H9 (cell line): ENCODE data around the gene PIGW. TPM values are rescaled to one million over a fixed set of nuclear protein-coding genes. Genes with fewer than 3 reads are reported as not detected.
A peak's percentile ranks its signal among the peaks of the same experiment; 100 is the strongest.

Experiments
- DNase-seq: peaks from one replicate; pipeline ENCODE4 v3.0.0-alpha.2; 2017
- H2AFZ ChIP-seq: one replicate; pipeline ENCODE4 v1.6.1; 2013; ENCODE audit warnings: mild to moderate bottlenecking, low read length, control low read depth, moderate library complexity
- H2AK5ac ChIP-seq: 2 replicates; pipeline ENCODE4 v1.6.1; 2013; ENCODE audit warnings: low read length, control low read depth, mixed read lengths; ENCODE audit not compliant: insufficient read length
- H2BK120ac ChIP-seq: one replicate; pipeline ENCODE4 v1.6.1; 2013; ENCODE audit warnings: low read depth, mild to moderate bottlenecking, low read length, control low read depth, inconsistent platforms; ENCODE audit not compliant: poor library complexity, severe bottlenecking
- H2BK12ac ChIP-seq: 2 replicates; pipeline ENCODE4 v1.6.1; 2013; ENCODE audit warnings: low read length, control low read depth, mixed read lengths, low read depth; ENCODE audit not compliant: insufficient read length
- H2BK15ac ChIP-seq: 2 replicates; pipeline ENCODE4 v1.6.1; 2013; ENCODE audit warnings: low read depth, low read length, control low read depth
- H2BK20ac ChIP-seq: one replicate; pipeline ENCODE4 v1.6.1; 2013; ENCODE audit warnings: low read depth, mild to moderate bottlenecking, low read length, control low read depth, inconsistent platforms; ENCODE audit not compliant: poor library complexity, severe bottlenecking
- H2BK5ac ChIP-seq: 2 replicates; pipeline ENCODE4 v1.6.1; 2013; ENCODE audit warnings: low read length, control low read depth, mixed read lengths; ENCODE audit not compliant: insufficient read length
- H3K14ac ChIP-seq: 2 replicates; pipeline ENCODE4 v1.6.1; 2013; ENCODE audit warnings: low read length, control low read depth; ENCODE audit not compliant: insufficient read depth
- H3K18ac ChIP-seq: 2 replicates; pipeline ENCODE4 v1.6.1; 2013; ENCODE audit warnings: low read depth, mild to moderate bottlenecking, mixed read lengths, low read length, control low read depth; ENCODE audit not compliant: insufficient read length
- H3K23ac ChIP-seq: 2 replicates; pipeline ENCODE4 v1.6.1; 2013; ENCODE audit warnings: low read length, control low read depth, mixed read lengths, low read depth; ENCODE audit not compliant: insufficient read length
- H3K23me2 ChIP-seq: 2 replicates; pipeline ENCODE4 v1.6.1; 2013; ENCODE audit warnings: low read depth, mild to moderate bottlenecking, mixed read lengths, low read length, control low read depth; ENCODE audit not compliant: insufficient read length, poor library complexity, severe bottlenecking
- H3K27ac ChIP-seq: 2 replicates; pipeline ENCODE4 v1.5.1; 2013; ENCODE audit warnings: low read length, control low read depth, mixed read lengths, low read depth; ENCODE audit not compliant: insufficient read length
- H3K27me3 ChIP-seq: 2 replicates; pipeline ENCODE4 v1.6.1; 2013; ENCODE audit warnings: low read length, control low read depth, inconsistent platforms; ENCODE audit not compliant: insufficient read depth
- H3K4ac ChIP-seq: 2 replicates; pipeline ENCODE4 v1.6.1; 2013; ENCODE audit warnings: low read depth, mild to moderate bottlenecking, control low read depth, inconsistent platforms, low read length, moderate library complexity
- H3K4me1 ChIP-seq: 2 replicates; pipeline ENCODE4 v1.6.1; 2013; ENCODE audit warnings: low read length, control low read depth, inconsistent platforms; ENCODE audit not compliant: insufficient read depth
- H3K4me2 ChIP-seq: 2 replicates; pipeline ENCODE4 v1.6.1; 2013; ENCODE audit warnings: low read length, control low read depth, mixed read lengths; ENCODE audit not compliant: insufficient read length, insufficient read depth
- H3K56ac ChIP-seq: 2 replicates; pipeline ENCODE4 v1.6.1; 2013; ENCODE audit warnings: low read depth, mild to moderate bottlenecking, mixed read lengths, low read length, control low read depth; ENCODE audit not compliant: insufficient read length
- H3K79me1 ChIP-seq: 2 replicates; pipeline ENCODE4 v1.6.1; 2013; ENCODE audit warnings: low read depth, mild to moderate bottlenecking, moderate library complexity, low read length, control low read depth, inconsistent platforms; ENCODE audit not compliant: insufficient read depth, poor library complexity, severe bottlenecking
- H3K79me2 ChIP-seq: 2 replicates; pipeline ENCODE4 v1.6.1; 2013; ENCODE audit warnings: low read length, control low read depth, inconsistent platforms; ENCODE audit not compliant: insufficient read depth
- H3K9ac ChIP-seq: 2 replicates; pipeline ENCODE4 v1.6.1; 2013; ENCODE audit warnings: low read length, control low read depth, mixed read lengths; ENCODE audit not compliant: insufficient read length; ENCODE audit errors: extremely low read depth
- H3K9me3 ChIP-seq: one replicate; pipeline ENCODE4 v1.6.1; 2013; ENCODE audit warnings: low read depth, low read length, inconsistent platforms; ENCODE audit not compliant: control insufficient read depth
- H3T11ph ChIP-seq: one replicate; pipeline ENCODE4 v1.6.1; 2013; ENCODE audit warnings: mild to moderate bottlenecking, low read length, control low read depth, inconsistent platforms
- H4K20me1 ChIP-seq: one replicate; pipeline ENCODE4 v1.6.1; 2013; ENCODE audit not compliant: control insufficient read depth, insufficient read length, insufficient read depth
- H4K5ac ChIP-seq: 2 replicates; pipeline ENCODE4 v1.6.1; 2013; ENCODE audit warnings: low read depth, mild to moderate bottlenecking, mixed read lengths, low read length, control low read depth; ENCODE audit not compliant: insufficient read length
- H4K8ac ChIP-seq: replicated peaks from 2 replicates; pipeline ENCODE4 v1.6.1; 2013; ENCODE audit warnings: low read length, control low read depth, mixed read lengths, low read depth; ENCODE audit not compliant: insufficient read length
- H4K91ac ChIP-seq: 2 replicates; pipeline ENCODE4 v1.6.1; 2013; ENCODE audit warnings: low read depth, mild to moderate bottlenecking, moderate library complexity, mixed read lengths, low read length, control low read depth; ENCODE audit not compliant: insufficient read length
- H3K27ac Mint-ChIP-seq, 3 experiments: 2 replicates in 2 of 3; 3 replicates in 1 of 3; pipeline ENCODE4 v1.8.0; 2020 to 2021; ENCODE audit warnings: mixed read lengths in 3 of 3, mild to moderate bottlenecking in 1 of 3, moderate library complexity in 1 of 3
- H3K27me3 Mint-ChIP-seq: 2 replicates; pipeline ENCODE4 v1.8.0; 2021; ENCODE audit warnings: low read depth, mild to moderate bottlenecking, moderate library complexity, mixed read lengths
- H3K36me3 Mint-ChIP-seq, 3 experiments: 2 replicates in 2 of 3; 3 replicates in 1 of 3; pipeline ENCODE4 v1.8.0; 2020 to 2021; ENCODE audit warnings: low read depth in 3 of 3, mixed read lengths in 3 of 3; ENCODE audit not compliant: insufficient read depth in 1 of 3
- H3K4me1 Mint-ChIP-seq, 2 experiments: 2 replicates each; pipeline ENCODE4 v1.8.0; 2020; ENCODE audit warnings: mixed read lengths in 2 of 2
- H3K4me3 Mint-ChIP-seq, 2 experiments: 2 replicates in 1 of 2; 3 replicates in 1 of 2; pipeline ENCODE4 v1.8.0; 2020 to 2021; ENCODE audit warnings: mild to moderate bottlenecking in 2 of 2, mixed read lengths in 2 of 2, moderate library complexity in 1 of 2
- H3K9me3 Mint-ChIP-seq, 2 experiments: 2 replicates in 1 of 2; 3 replicates in 1 of 2; pipeline ENCODE4 v1.8.0; 2020; ENCODE audit warnings: mild to moderate bottlenecking in 2 of 2, mixed read lengths in 2 of 2, moderate library complexity in 1 of 2
- WGBS: extraction: QIAGEN DNeasy Blood & Tissue Kit; methylation state at CpG from one replicate; pipeline ENCODE4 v1.1.7; 2013; ENCODE audit warnings: missing lambda C conversion rate, low lambda C conversion rate, mixed read lengths; ENCODE audit not compliant: insufficient read length; ENCODE audit errors: extremely low coverage; 5-methylcytosine and 5-hydroxymethylcytosine counted together
- total RNA-seq: library from RNA; stranded (reverse); gene quantifications from 2 replicates; pipeline ENCODE4 v1.2.1, GENCODE V29; 2021
- TF ChIP-seq, protein P1 (sequence below): fragments of 200-600 bp; sonication (generic); conservative IDR thresholded peaks from 3 replicates; pipeline ENCODE4 v1.8.0; 2021; ENCODE audit warnings: antibody characterized with exemption, mild to moderate bottlenecking

Gene PIGW
- total RNA-seq, 1 experiment from 2014 or later: 26.2 TPM

DNA sequence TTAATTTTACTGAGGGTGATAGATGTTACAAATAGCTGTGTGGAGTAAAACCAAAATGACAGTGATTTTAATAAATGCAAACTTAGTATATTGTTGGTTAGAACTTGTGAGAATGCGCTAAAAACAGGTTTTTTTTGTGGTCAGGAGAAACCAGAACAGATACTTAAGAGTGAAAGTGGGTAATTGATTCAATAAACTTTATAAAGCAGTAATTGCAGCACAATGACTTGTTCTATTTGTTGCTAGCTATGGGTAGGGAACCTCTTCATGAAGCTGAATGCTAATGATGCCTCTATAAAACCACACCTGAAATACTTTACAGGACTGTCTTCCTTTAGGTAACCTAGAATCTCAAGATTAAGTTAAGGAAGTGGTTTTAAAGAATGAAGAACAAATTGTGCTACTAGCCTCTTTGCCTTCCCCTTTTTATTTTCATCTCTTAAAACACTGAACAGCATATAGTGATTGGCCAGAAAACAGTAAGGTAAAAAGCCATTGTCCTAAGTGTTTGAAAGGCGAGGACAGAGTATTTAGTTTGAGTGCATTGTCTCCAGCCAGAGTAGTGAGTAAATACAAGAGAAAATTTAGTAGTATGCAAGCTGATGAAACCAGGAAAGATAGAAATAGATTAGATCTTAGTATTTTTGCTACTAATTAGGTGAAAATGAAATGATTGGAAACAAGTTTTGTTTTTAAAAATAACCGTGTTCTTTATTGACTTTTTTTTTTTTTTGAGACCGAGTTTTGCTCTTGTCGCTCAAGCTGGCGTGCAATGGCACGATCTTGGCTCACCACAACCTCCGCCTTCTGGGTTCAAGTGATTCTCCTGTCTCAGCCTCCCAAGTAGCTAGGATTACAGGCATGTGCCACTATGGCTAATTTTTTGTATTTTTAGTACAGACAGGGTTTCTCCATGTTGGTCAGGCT lies 16.0 kb downstream of the PIGW start:
- H3K18ac ChIP-seq: no peak overlapping the region
- TF ChIP-seq, protein P1, sequence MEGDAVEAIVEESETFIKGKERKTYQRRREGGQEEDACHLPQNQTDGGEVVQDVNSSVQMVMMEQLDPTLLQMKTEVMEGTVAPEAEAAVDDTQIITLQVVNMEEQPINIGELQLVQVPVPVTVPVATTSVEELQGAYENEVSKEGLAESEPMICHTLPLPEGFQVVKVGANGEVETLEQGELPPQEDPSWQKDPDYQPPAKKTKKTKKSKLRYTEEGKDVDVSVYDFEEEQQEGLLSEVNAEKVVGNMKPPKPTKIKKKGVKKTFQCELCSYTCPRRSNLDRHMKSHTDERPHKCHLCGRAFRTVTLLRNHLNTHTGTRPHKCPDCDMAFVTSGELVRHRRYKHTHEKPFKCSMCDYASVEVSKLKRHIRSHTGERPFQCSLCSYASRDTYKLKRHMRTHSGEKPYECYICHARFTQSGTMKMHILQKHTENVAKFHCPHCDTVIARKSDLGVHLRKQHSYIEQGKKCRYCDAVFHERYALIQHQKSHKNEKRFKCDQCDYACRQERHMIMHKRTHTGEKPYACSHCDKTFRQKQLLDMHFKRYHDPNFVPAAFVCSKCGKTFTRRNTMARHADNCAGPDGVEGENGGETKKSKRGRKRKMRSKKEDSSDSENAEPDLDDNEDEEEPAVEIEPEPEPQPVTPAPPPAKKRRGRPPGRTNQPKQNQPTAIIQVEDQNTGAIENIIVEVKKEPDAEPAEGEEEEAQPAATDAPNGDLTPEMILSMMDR: no peak
- peak overlapping the region in 2 of 3 experiments; percentile 7 to 83; a peak in 3 of 7 replicates for H3K27ac Mint-ChIP-seq

More for the DNA sequence above, 16.0 kb downstream of the PIGW start:
- Histone ChIP-seq H3K14ac (no peak overlapping the region), H3K23ac (no peak overlapping the region), H4K8ac (no peak overlapping the region), H3K23me2 (peaks cover 4% of the 10 kb centered on the region), H2BK15ac (no peak overlapping the region), H3K4me2 (no peak overlapping the region), H4K91ac (no peak overlapping the region), H2BK12ac (no peak overlapping the region), H3K9ac (no peak overlapping the region), H2BK20ac (no peak overlapping the region), H2AFZ (no peak overlapping the region), H3K4me1 (no peaks in the 10 kb centered on the region), H2BK5ac (no peak overlapping the region), H2AK5ac (no peak overlapping the region), H2BK120ac (no peak overlapping the region), H3K79me1 (peaks cover 2% of the 10 kb centered on the region), H4K20me1 (no peaks in the 10 kb centered on the region), H3K9me3 (no peaks in the 10 kb centered on the region), H3T11ph (no peak overlapping the region), H3K27me3 (no peaks in the 10 kb centered on the region), H3K79me2 (peaks cover 13% of the 10 kb centered on the region; the same call in 1 of the 2 replicates), H3K56ac (no peak overlapping the region), H3K27ac (no peak overlapping the region), H4K5ac (no peak overlapping the region), H3K4ac (no peak overlapping the region)
- no peaks in the 10 kb centered on the region for H3K9me3 Mint-ChIP-seq
- H3K4me3 Mint-ChIP-seq: no peak overlapping the region; a peak in 1 of 5 replicates
- no peak for DNase-seq
- peaks cover 1 to 18% (median 8%) of the 10 kb centered on the region in 3 experiments; a peak in 6 of 7 replicates for H3K36me3 Mint-ChIP-seq
- H3K4me1 Mint-ChIP-seq: peaks cover 19 to 21% of the 10 kb centered on the region in 2 experiments
- H3K27me3 Mint-ChIP-seq: no peaks in the 10 kb centered on the region
- no CpG with 5 or more reads among the region's 8 CpGs for WGBS
